Pancreas (tissue), 10 donors: ENCODE results near the gene RAB36. TPM values are rescaled to one million over a fixed set of nuclear protein-coding genes. Genes with fewer than 3 reads are reported as not detected.

Source experiments
- ATAC-seq, 4 donors: fragments of 200-7000 bp; cut with Tn5 transposase; one replicate each; pipeline versions ENCODE4 v1.8.0 to v1.9.1; 2020; ENCODE audit warnings: mild to moderate bottlenecking in 4 of 4, moderate library complexity in 4 of 4
- DNase-seq, 6 donors: peaks; one replicate each; pipeline ENCODE4 v3.0.0-alpha.2; 2020
- FAIRE-seq: peaks from 2 replicates; lab custom pipeline; 2012; peaks lifted over from hg19 to GRCh38; lab: Jason Lieb, UNC
- H3K27ac ChIP-seq, 4 donors: fragments of 200-600 bp; sonication (generic); 1 replicate in 3 of 4; 2 replicates in 1 of 4; pipeline versions ENCODE4 v1.5.0 to v1.8.0; 2020
- H3K27me3 ChIP-seq, 4 donors: fragments of 200-600 bp; one replicate each; pipeline ENCODE4 v1.8.0; 2021
- H3K36me3 ChIP-seq, 3 donors: fragments of 200-600 bp; sonication (generic) in 1 of 3; one replicate each; pipeline versions ENCODE4 v1.5.0 to v1.8.0; 2020 to 2021
- H3K4me1 ChIP-seq, 3 donors: fragments of 200-600 bp; one replicate each; pipeline ENCODE4 v1.8.0; 2021
- H3K4me3 ChIP-seq, 4 donors: fragments of 200-600 bp; sonication (generic) in 2 of 4; one replicate each; pipeline versions ENCODE4 v1.5.0 to v1.8.0; 2020 to 2021
- H3K9me3 ChIP-seq, 4 donors: fragments of 200-600 bp; one replicate each; pipeline ENCODE4 v1.8.0; 2021
- WGBS, 2 donors: extraction: QIAGEN DNeasy Blood & Tissue Kit; methylation state at CpG; one replicate each; pipeline ENCODE4 v1.1.7; 2013; 5-methylcytosine and 5-hydroxymethylcytosine counted together
- intact Hi-C, 3 donors: fragments of 100-400 bp; cut with DNase I; formaldehyde crosslinking; loops; one replicate each; pipeline versions ENCODE4 v1.11.1 to v1.14.2; 2022
- polyA plus RNA-seq, 2 donors: library from polyadenylated mRNA; stranded (reverse); fragments of 200-250 nt; gene quantifications; one replicate each; pipeline ENCODE4 v1.2.3, GENCODE V29; 2013
- total RNA-seq, 6 donors: library from RNA; stranded (reverse); fragmentation: NEBNext Ultra II Directional in 4 of 6; extraction: Animal tissue kit (Norgen Biotek cat#: 25700) in 4 of 6; gene quantifications; one replicate each; pipeline versions ENCODE4 v1.2.1 to v1.2.4, GENCODE V29; 2021 to 2023
- TF ChIP-seq, protein P1 (sequence below), 4 donors: fragments of 200-600 bp; sonication (generic) in 3 of 4; IDR thresholded peaks; one replicate each; pipeline versions ENCODE4 v1.5.0 to v1.8.0; 2021; ENCODE audit warnings: antibody characterized with exemption in 4 of 4
- donor health status: healthy with polysubstance abuse.
- donor health status: DM: no; HTN: no; CAD: no; lungs with moderate emphysema.
- donor health status: DM: no; HTN: no; CAD: no.
- donor health status: control.
- donor health status: control.
- donor health status: Bipolar disorder and iron deficiency.
- donor health status: DM: yes; HTN: yes; CAD: no.
- donor health status: DM: no; HTN: no; CAD: no.
- donor health status: DM: no; HTN: no; CAD: no.
- donor health status: DM: yes; HTN: yes; CAD: no.

RAB36 gene
- total and polyA plus RNA-seq, 8 donors, result 1.2 to 7.3 (median 3.1) TPM

DNA sequence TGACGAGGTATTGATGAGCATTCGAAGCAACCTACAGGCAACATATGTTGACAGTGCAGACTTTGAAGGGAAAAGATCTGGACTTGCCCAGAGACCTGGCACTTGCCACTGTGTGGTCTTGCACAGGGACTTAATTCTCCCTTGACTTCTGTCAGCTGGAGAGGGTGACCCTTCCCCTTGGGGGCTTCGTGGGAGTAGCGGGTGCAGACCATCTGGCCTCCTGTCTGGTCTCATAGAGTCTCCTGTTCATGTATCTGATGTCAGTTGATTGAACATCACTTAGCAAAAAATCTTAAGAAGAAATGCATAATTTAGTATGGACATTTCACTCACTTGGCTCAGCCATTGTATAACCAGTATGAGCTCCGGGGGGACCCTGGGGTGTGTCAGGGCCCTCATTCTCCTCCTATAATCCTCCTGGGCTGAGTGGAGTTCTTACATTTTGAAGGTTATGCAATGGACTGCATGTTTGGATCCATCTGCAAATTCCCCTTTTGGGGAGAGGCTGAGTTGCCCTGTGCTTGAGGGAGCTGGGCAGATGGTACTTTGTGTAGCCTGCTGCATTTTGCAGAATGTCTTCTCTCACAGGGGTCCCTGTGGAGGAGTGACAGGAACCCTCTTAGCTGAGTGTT is 48.0 kb downstream of the RAB36 start:
- DNase-seq (no peak), FAIRE-seq (no peak), ATAC-seq (no peak)
- TF ChIP-seq, protein P1, sequence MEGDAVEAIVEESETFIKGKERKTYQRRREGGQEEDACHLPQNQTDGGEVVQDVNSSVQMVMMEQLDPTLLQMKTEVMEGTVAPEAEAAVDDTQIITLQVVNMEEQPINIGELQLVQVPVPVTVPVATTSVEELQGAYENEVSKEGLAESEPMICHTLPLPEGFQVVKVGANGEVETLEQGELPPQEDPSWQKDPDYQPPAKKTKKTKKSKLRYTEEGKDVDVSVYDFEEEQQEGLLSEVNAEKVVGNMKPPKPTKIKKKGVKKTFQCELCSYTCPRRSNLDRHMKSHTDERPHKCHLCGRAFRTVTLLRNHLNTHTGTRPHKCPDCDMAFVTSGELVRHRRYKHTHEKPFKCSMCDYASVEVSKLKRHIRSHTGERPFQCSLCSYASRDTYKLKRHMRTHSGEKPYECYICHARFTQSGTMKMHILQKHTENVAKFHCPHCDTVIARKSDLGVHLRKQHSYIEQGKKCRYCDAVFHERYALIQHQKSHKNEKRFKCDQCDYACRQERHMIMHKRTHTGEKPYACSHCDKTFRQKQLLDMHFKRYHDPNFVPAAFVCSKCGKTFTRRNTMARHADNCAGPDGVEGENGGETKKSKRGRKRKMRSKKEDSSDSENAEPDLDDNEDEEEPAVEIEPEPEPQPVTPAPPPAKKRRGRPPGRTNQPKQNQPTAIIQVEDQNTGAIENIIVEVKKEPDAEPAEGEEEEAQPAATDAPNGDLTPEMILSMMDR (IDR thresholded peaks at IDR 0.05), result no peak
- no peaks in the 10 kb centered on the region for H3K36me3 ChIP-seq
- no peak overlapping the region for H3K4me3 ChIP-seq
- 92 to 96% methylated on average over 5 of the region's 5 CpGs for WGBS, 2 donors
- intact Hi-C loops, result no loop called here
- H3K27ac ChIP-seq, result no peak overlapping the region
- H3K9me3 ChIP-seq, result no peaks in the 10 kb centered on the region
- H3K4me1 ChIP-seq, result peaks cover 0 to 11% (median 8%) of the 10 kb centered on the region in 3 donors
- no peaks in the 10 kb centered on the region for H3K27me3 ChIP-seq

DNA sequence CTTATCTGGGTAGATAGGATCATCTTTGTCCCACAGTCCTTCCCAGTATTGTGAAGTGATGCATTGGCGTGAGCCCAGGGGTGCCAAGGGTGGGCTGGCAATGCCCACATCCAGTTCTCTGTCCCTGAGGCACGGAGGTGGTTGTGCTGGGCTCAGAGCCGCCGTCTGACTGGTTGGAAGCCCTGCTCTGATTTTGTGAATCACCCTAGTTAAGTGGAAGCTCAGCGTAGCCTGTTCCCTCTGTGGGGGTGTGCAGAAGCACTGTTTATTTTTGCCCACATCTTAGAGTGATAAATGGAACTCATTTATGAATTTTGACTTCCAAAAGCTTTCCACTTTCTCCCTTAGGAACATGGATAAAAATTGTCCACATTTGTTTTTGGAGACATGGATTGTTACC is 48.6 kb downstream of the RAB36 start:
- no peak for FAIRE-seq
- no peak for DNase-seq
- H3K36me3 ChIP-seq, result no peaks in the 10 kb centered on the region
- intact Hi-C loops, result no loop called here
- TF ChIP-seq, protein P1 (IDR thresholded peaks at IDR 0.05), result no peak
- 88 to 93% methylated on average over 5 of the region's 5 CpGs for WGBS, 2 donors
- no peak overlapping the region for H3K4me3 ChIP-seq
- no peaks in the 10 kb centered on the region for H3K9me3 ChIP-seq
- H3K27me3 ChIP-seq, result no peaks in the 10 kb centered on the region
- no peak overlapping the region for H3K27ac ChIP-seq
- H3K4me1 ChIP-seq, result peaks cover 0 to 11% (median 8%) of the 10 kb centered on the region in 3 donors
- no peak for ATAC-seq

DNA sequence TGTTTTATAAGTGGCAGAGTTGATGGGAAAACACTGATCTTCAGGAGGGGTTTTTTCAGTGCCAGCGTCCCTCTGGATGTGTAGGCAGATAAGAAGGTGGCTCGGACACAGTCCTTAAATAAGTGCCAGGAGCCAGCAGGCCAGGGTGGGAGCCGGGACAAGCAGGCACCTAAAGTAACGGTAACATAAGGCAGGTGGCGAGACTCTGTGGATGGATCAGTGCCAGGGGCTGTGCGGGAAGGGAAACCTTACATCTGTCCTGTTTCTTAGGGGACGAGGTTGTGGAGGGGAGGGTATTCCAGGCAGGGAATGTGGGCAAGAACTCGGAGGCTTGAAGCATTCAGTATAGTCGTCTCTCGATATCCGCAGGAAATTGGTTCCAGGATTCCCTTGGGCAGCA is 50.9 kb downstream of the RAB36 start:
- no peak overlapping the region for H3K27ac ChIP-seq

DNA sequence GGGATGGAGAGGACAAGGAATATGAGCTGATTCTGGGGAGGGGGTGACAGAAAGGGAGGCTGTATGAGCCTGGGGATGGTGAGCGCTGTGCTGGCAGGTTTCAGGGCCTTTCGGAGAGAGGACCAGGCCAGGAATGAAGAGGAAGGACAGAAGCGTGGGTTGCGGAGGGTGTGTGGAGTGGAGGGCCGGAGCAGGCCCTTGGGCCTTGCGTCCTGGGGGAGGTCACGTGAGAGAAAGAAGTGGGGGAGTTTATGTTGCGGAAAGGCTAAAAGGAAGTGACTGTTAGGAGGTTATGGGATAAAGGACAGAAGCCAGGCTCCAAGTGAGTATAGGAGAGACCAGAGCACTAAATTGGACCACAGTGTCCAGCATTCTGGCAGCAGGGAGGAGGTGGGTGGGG is 52.6 kb downstream of the RAB36 start:
- TF ChIP-seq, protein P1 (IDR thresholded peaks at IDR 0.05), result no peak
- DNase-seq (no peak), FAIRE-seq (no peak), ATAC-seq (no peak)
- Histone ChIP-seq H3K27me3 (no peaks in the 10 kb centered on the region), H3K27ac (no peak overlapping the region), H3K4me3 (no peak overlapping the region), H3K36me3 (no peaks in the 10 kb centered on the region), H3K4me1 (peaks cover 9 to 18% (median 12%) of the 10 kb centered on the region in 3 donors), H3K9me3 (no peaks in the 10 kb centered on the region)
- intact Hi-C loops, result no loop called here
- WGBS, 2 donors, result 93 to 99% methylated on average over 8 of the region's 8 CpGs

More for the DNA sequence above, 50.9 kb downstream of the RAB36 start:
- no peak for DNase-seq
- Histone ChIP-seq H3K36me3 (no peaks in the 10 kb centered on the region), H3K9me3 (no peaks in the 10 kb centered on the region), H3K4me3 (no peak overlapping the region), H3K27me3 (no peaks in the 10 kb centered on the region), H3K4me1 (peaks cover 9 to 24% (median 14%) of the 10 kb centered on the region in 3 donors)
- TF ChIP-seq, protein P1 (IDR thresholded peaks at IDR 0.05), result no peak
- intact Hi-C loops, result no loop called here
- no peak for FAIRE-seq
- WGBS, 2 donors, result 63 to 67% methylated on average over 11 of the region's 11 CpGs
- no peak for ATAC-seq

DNA sequence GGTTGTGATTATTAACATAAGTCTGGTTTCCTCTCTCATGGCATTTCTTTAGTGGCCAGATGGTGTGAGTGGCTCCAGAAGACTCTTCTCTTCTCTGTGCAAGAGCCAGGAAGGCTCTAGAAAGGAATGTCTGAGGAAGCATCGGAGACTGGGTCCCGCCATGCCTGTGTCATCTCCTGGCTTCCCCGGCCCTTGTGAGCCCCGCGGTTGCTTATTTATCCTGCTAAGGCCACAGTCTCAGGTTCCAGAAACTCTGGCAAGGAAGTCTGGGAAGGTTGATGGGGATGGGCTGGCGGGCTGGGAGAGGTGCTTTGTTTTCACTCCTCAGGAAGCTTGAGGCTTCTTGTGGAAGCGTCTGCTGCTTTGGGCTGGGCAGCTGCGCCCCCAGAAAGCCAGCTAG is 53.9 kb downstream of the RAB36 start:
- FAIRE-seq, result no peak
- TF ChIP-seq, protein P1 (IDR thresholded peaks at IDR 0.05), result no peak
- DNase-seq, result no peak
- intact Hi-C loops, result no loop called here
- Histone ChIP-seq H3K4me1 (peaks cover 9 to 21% (median 11%) of the 10 kb centered on the region in 3 donors), H3K27ac (peak overlapping the region in 2 of 4 donors; percentile 11 to 12), H3K27me3 (no peaks in the 10 kb centered on the region), H3K36me3 (no peaks in the 10 kb centered on the region), H3K4me3 (no peak overlapping the region), H3K9me3 (no peaks in the 10 kb centered on the region)
- no peak for ATAC-seq
- WGBS, 2 donors, result 76 to 85% methylated on average over 8 of the region's 8 CpGs
